Lung (tissue), 12 donors: ENCODE data around the gene DNAJC11. TPM values are rescaled to one million over a fixed set of nuclear protein-coding genes. Genes with fewer than 3 reads are reported as not detected.

Source experiments
- ATAC-seq: fragments of 200-7000 bp; cut with Tn5 transposase; one replicate; pipeline ENCODE4 v1.9.1; 2020; ENCODE audit warnings: moderate number of reproducible peaks; ENCODE audit not compliant: insufficient read depth, low FRiP score
- DNase-seq, 3 donors: peaks; one replicate each; pipeline ENCODE4 v3.0.0-alpha.2; 2013 to 2017
- H3K27ac ChIP-seq, 2 donors: one replicate each; pipeline ENCODE4 v1.5.1; 2013; ENCODE audit warnings: mild to moderate bottlenecking in 2 of 2, moderate library complexity in 2 of 2, control low read depth in 1 of 2, inconsistent platforms in 1 of 2, low read depth in 1 of 2, low read length in 1 of 2
- H3K27me3 ChIP-seq, 3 donors: one replicate each; pipeline ENCODE4 v1.5.1; 2013; ENCODE audit warnings: low read length in 2 of 3; ENCODE audit not compliant: control insufficient read depth in 3 of 3, insufficient read depth in 3 of 3
- H3K36me3 ChIP-seq, 4 donors: one replicate each; pipeline ENCODE4 v1.5.1; 2013; ENCODE audit warnings: low read length in 4 of 4, mild to moderate bottlenecking in 1 of 4, moderate library complexity in 1 of 4; ENCODE audit not compliant: control insufficient read depth in 4 of 4, insufficient read depth in 4 of 4
- H3K4me1 ChIP-seq, 5 donors: one replicate each; pipeline ENCODE4 v1.5.1; 2013; ENCODE audit warnings: low read length in 5 of 5, mild to moderate bottlenecking in 2 of 5, moderate library complexity in 1 of 5; ENCODE audit not compliant: control insufficient read depth in 5 of 5, insufficient read depth in 5 of 5
- H3K4me3 ChIP-seq: one replicate; pipeline ENCODE4 v1.5.1; 2013; ENCODE audit warnings: mild to moderate bottlenecking, control low read depth, moderate library complexity
- H3K9ac ChIP-seq, 2 donors: one replicate each; pipeline ENCODE4 v1.5.1; 2013; ENCODE audit warnings: low read length in 2 of 2, control low read depth in 1 of 2; ENCODE audit not compliant: insufficient read depth in 1 of 2
- H3K9me3 ChIP-seq, 4 donors: one replicate each; pipeline ENCODE4 v1.5.1; 2013; ENCODE audit warnings: low read length in 3 of 4, mild to moderate bottlenecking in 1 of 4, moderate library complexity in 1 of 4; ENCODE audit not compliant: control insufficient read depth in 4 of 4, insufficient read depth in 3 of 4
- WGBS, 2 donors: extraction: QIAGEN DNeasy Blood & Tissue Kit; methylation state at CpG; one replicate each; pipeline ENCODE4 v1.1.7; 2013; 5-methylcytosine and 5-hydroxymethylcytosine counted together
- polyA plus RNA-seq, 2 donors: library from polyadenylated mRNA; stranded (reverse); fragments of 200-250 nt; gene quantifications; one replicate each; pipeline ENCODE4 v1.2.1, GENCODE V29; 2013
- total RNA-seq, 2 donors: library from RNA; depleted of rRNA in 1 of 2; stranded (reverse); fragments of >200 nt in 1 of 2; gene quantifications; one replicate each; pipeline ENCODE4 v1.2.1, GENCODE V29; 2014 to 2021
- TF ChIP-seq, protein P1 (sequence below): IDR thresholded peaks from 2 replicates; pipeline ENCODE4 v1.5.1; 2012; ENCODE audit warnings: mild to moderate bottlenecking; ENCODE audit errors: control extremely low read depth, extremely low read depth
- donor health status: control.
- donor health status: control.
- donor health status: Bipolar disorder and iron deficiency.
- donor health status: healthy.
- donor health status: DM: yes; HTN: yes; CAD: no.

DNAJC11 gene
- total and polyA plus RNA-seq, 4 donors: 18.6 to 43.0 (median 30.4) TPM

DNA sequence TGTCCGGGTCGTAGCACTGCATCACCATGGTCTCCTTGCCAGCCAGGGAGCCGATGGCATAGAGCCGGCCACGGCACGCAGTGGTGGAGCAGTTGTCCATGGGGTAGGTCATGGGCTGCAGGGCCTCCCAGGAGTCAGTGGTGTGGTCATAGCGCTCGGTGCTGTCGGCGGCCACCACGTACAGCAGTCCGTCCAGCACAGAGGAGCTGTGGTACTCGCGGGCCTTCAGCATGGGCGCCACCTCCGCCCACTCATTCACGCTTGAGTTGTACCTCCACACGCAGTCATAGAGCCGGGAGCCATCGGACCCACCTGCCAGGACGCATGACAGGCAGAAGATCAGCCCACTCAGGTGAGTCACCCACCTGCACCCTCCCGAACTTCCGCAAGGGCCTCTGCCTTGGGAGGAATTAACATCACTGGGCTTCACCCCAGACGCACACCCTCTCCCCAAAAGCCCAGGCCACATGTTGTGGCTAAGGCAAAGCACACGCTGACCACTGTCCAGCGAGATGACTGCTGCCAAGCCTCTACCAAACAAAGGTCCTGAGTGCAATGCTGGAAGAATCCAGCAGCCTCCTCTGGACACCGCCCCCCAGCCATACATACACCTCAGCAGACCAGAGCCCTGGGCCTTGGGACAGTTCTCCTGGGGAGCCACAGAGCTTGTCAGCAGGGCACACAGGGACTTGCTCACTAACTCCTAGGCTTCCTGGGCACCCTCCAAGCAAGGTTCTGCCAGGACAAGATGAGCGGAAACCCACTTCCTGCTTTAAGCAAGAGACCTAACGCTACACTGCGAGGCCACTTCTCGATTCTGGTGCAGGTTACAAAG is 102.3 kb downstream of the DNAJC11 start:
- Histone ChIP-seq H3K27ac (peak overlapping the region in 1 of 2 donors; percentile 73), H3K27me3 (no peaks in the 10 kb centered on the region), H3K9ac (no peak overlapping the region), H3K36me3 (peaks cover 0 to 36% (median 18%) of the 10 kb centered on the region in 4 donors), H3K4me3 (no peak overlapping the region), H3K9me3 (no peaks in the 10 kb centered on the region), H3K4me1 (peaks cover 0 to 20% (median 13%) of the 10 kb centered on the region in 5 donors)
- TF ChIP-seq, protein P1, sequence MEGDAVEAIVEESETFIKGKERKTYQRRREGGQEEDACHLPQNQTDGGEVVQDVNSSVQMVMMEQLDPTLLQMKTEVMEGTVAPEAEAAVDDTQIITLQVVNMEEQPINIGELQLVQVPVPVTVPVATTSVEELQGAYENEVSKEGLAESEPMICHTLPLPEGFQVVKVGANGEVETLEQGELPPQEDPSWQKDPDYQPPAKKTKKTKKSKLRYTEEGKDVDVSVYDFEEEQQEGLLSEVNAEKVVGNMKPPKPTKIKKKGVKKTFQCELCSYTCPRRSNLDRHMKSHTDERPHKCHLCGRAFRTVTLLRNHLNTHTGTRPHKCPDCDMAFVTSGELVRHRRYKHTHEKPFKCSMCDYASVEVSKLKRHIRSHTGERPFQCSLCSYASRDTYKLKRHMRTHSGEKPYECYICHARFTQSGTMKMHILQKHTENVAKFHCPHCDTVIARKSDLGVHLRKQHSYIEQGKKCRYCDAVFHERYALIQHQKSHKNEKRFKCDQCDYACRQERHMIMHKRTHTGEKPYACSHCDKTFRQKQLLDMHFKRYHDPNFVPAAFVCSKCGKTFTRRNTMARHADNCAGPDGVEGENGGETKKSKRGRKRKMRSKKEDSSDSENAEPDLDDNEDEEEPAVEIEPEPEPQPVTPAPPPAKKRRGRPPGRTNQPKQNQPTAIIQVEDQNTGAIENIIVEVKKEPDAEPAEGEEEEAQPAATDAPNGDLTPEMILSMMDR: no peak
- DNase-seq (no peak), ATAC-seq (no peak)
- WGBS, 2 donors: 69 to 76% methylated on average over 31 of the region's 31 CpGs

DNA sequence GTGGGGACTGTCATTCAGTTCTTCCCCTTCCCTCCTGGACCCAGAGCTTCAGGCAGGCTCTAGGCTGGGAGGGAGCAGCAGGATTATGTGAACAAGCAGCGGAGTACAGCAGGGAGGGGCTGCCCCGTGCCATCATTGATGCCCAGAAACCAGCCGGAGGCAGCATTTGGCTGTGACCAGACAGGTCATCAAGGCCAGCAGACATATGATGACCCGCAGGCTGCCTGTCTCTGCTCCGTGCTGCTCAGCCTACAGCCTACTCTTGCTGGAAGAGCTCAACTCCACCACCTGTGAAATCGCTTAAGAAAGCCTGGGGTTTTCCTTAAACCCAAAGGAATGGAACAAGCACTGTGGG is 103.9 kb downstream of the DNAJC11 start:
- Histone ChIP-seq H3K27ac (peak overlapping the region in 1 of 2 donors; percentile 30), H3K9ac (no peak overlapping the region), H3K27me3 (no peaks in the 10 kb centered on the region), H3K36me3 (peaks cover 0 to 51% (median 27%) of the 10 kb centered on the region in 4 donors), H3K4me1 (peaks cover 0 to 9% (median 7%) of the 10 kb centered on the region in 5 donors), H3K9me3 (no peaks in the 10 kb centered on the region), H3K4me3 (no peak overlapping the region)
- no peak for ATAC-seq
- DNase-seq: no peak
- TF ChIP-seq, protein P1: no peak
- WGBS, 2 donors: 93 to 97% methylated on average over 6 of the region's 6 CpGs

DNA sequence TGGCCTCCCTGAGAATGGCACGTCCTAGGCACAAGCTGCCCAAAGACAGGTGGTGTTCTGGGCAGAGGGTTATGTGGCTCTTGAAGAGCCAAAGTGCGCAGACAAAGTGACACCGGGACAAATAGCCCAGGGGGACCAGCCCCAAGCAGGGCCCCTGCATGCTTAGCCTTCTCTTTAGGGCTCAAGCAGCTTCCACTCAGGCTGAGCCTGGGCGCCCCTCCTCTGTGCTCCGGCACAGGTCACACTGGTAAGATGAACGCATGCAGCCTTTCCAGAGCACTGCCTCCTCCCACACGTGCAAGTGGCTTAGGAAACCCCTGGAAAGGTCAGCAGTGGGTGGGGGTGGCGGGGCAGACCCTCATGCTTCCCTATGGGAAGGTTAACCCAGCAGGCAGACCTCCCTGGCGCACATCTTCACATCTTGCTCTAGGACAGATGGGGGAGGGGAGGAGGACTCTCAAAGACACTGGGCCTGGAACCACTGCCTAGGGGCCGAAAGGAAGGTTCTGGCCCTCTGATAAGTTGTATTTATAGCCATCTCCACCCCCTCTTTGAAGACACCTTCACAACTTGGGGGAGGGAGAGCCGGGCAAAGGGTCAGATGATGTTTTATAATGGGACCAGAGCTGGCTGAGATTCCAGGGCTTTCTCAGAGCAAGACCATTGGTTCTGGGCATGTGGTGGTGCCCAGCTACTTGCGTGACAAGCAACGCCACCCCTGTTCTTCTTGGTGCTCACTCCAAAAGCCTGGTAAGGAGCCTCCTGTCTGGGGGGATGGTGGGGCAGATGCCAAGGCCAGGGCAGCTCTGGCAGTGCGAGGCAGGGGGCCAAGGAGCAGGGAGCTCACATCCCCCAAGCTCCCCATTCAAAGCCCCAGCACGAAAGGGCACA is 104.5 kb downstream of the DNAJC11 start:
- DNase-seq: no peak
- H3K4me1 ChIP-seq: peaks cover 0 to 9% (median 7%) of the 10 kb centered on the region in 5 donors

More for the DNA sequence above, 104.5 kb downstream of the DNAJC11 start:
- H3K36me3 ChIP-seq: peaks cover 0 to 55% (median 27%) of the 10 kb centered on the region in 4 donors
- H3K27me3 ChIP-seq: no peaks in the 10 kb centered on the region
- no peak overlapping the region for H3K4me3 ChIP-seq
- WGBS, 2 donors: 90 to 93% methylated on average over 15 of the region's 15 CpGs
- TF ChIP-seq, protein P1: no peak
- H3K27ac ChIP-seq: peak overlapping the region in 1 of 2 donors; percentile 30
- no peak overlapping the region for H3K9ac ChIP-seq
- ATAC-seq: no peak
- H3K9me3 ChIP-seq: no peaks in the 10 kb centered on the region
